ENCODE data around the gene MARCHF4. TPM values are rescaled to one million over a fixed set of nuclear protein-coding genes. Genes with fewer than 3 reads are reported as not detected.

MARCHF4 gene
- total RNA-seq, 1 donor from 2014 or later: 17.2 TPM

GRCh38 chr2:216345846-216346245, 26.4 kb downstream of the MARCHF4 start:
- H3K27me3 ChIP-seq (ENCODE audit: control insufficient read depth, insufficient read depth, low read length): no peaks in the 10 kb centered on the region
- H3K36me3 ChIP-seq (ENCODE audit: control insufficient read depth, insufficient read depth, low read length): no peaks in the 10 kb centered on the region
- DNase-seq (ENCODE audit: low read depth): no peak
- H3K4me3 ChIP-seq (ENCODE audit: low read depth, low read length): no peak overlapping the region
- no peak for TF ChIP-seq CTCF (IDR thresholded peaks at IDR 0.05; ENCODE audit: insufficient read depth, low read length, poor library complexity, severe bottlenecking)

- TF ChIP-seq CTCF (IDR thresholded peaks at IDR 0.05; ENCODE audit: insufficient read depth, low read length, poor library complexity, severe bottlenecking): no peak
- Histone ChIP-seq H3K4me3 (ENCODE audit: low read depth, low read length) (no peak overlapping the region), H3K36me3 (ENCODE audit: control insufficient read depth, insufficient read depth, low read length) (no peaks in the 10 kb centered on the region), H3K27me3 (ENCODE audit: control insufficient read depth, insufficient read depth, low read length) (no peaks in the 10 kb centered on the region)
- DNase-seq (ENCODE audit: low read depth): no peak
Observed at GRCh38 chr2:216344950-216345300, 27.4 kb downstream of the MARCHF4 start.

GRCh38 chr2:216344206-216344949, 27.9 kb downstream of the MARCHF4 start:
- Histone ChIP-seq H3K4me3 (ENCODE audit: low read depth, low read length) (no peak overlapping the region), H3K36me3 (ENCODE audit: control insufficient read depth, insufficient read depth, low read length) (no peaks in the 10 kb centered on the region), H3K27me3 (ENCODE audit: control insufficient read depth, insufficient read depth, low read length) (no peaks in the 10 kb centered on the region)
- DNase-seq (ENCODE audit: low read depth): no peak
- no peak for TF ChIP-seq CTCF (IDR thresholded peaks at IDR 0.05; ENCODE audit: insufficient read depth, low read length, poor library complexity, severe bottlenecking)

GRCh38 chr2:216343221-216343980, 28.9 kb downstream of the MARCHF4 start:
- no peak for TF ChIP-seq CTCF (IDR thresholded peaks at IDR 0.05; ENCODE audit: insufficient read depth, low read length, poor library complexity, severe bottlenecking)
- no peak for DNase-seq (ENCODE audit: low read depth)
- H3K27me3 ChIP-seq (ENCODE audit: control insufficient read depth, insufficient read depth, low read length): no peaks in the 10 kb centered on the region
- no peaks in the 10 kb centered on the region for H3K36me3 ChIP-seq (ENCODE audit: control insufficient read depth, insufficient read depth, low read length)
- no peak overlapping the region for H3K4me3 ChIP-seq (ENCODE audit: low read depth, low read length)

- Histone ChIP-seq H3K4me3 (ENCODE audit: low read depth, low read length) (no peak overlapping the region), H3K27me3 (ENCODE audit: control insufficient read depth, insufficient read depth, low read length) (no peaks in the 10 kb centered on the region), H3K36me3 (ENCODE audit: control insufficient read depth, insufficient read depth, low read length) (no peaks in the 10 kb centered on the region)
- TF ChIP-seq CTCF (IDR thresholded peaks at IDR 0.05; ENCODE audit: insufficient read depth, low read length, poor library complexity, severe bottlenecking): no peak
- DNase-seq (ENCODE audit: low read depth): no peak
Observed at GRCh38 chr2:216341121-216341520, 31.2 kb downstream of the MARCHF4 start.

Data from kidney epithelial cell (primary cell).